Stomach (tissue), 4 donors: Measurements from ENCODE around the gene C1QTNF6.

ENCODE experiments used
- POLR2A ChIP-seq, 4 donors: fragments of 450-650 bp; IDR thresholded peaks; one replicate each; pipeline ENCODE4 v1.6.1; 2016; ENCODE audit warnings: antibody characterized with exemption in 4 of 4, control low read depth in 2 of 4, mild to moderate bottlenecking in 1 of 4, moderate library complexity in 1 of 4
- TF ChIP-seq, protein P1 (sequence below), 7 experiments: fragments of 450-650 bp in 4 of 7; fragments of 200-600 bp in 3 of 7; sonication (generic) in 3 of 7; IDR thresholded peaks; one replicate each; pipeline ENCODE4 v1.5.1; 2016 to 2019; ENCODE audit warnings: antibody characterized with exemption in 7 of 7, control low read depth in 2 of 7, mild to moderate bottlenecking in 1 of 7

DNA sequence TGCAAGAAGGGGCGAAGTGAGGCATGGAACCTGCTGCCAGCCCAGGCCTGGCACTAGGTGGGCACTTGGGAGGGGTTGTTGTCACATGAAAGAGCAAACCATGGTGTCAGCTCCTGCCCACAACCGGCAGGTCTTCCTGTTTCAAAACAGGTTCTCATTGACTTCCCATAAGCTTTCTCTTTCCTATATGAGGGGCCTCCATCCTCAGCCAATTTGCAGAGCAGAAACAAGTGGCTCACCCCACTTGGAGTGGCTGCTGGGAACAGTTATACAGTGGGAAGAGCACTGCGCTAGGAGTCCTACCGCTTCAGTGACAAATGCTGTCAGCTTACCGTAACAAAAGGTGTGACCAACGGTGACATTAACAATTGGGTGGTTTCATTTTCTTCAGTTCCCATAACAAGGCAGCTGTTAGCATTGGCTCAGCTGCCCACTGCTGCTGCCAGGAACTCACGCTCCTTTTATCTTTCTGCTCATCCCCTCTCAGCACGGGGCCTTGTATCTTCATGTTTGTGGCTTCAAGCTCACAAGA is 34.5 kb upstream of the C1QTNF6 start:
- no peak for TF ChIP-seq POLR2A (IDR thresholded peaks at IDR 0.05)
- TF ChIP-seq, protein P1, sequence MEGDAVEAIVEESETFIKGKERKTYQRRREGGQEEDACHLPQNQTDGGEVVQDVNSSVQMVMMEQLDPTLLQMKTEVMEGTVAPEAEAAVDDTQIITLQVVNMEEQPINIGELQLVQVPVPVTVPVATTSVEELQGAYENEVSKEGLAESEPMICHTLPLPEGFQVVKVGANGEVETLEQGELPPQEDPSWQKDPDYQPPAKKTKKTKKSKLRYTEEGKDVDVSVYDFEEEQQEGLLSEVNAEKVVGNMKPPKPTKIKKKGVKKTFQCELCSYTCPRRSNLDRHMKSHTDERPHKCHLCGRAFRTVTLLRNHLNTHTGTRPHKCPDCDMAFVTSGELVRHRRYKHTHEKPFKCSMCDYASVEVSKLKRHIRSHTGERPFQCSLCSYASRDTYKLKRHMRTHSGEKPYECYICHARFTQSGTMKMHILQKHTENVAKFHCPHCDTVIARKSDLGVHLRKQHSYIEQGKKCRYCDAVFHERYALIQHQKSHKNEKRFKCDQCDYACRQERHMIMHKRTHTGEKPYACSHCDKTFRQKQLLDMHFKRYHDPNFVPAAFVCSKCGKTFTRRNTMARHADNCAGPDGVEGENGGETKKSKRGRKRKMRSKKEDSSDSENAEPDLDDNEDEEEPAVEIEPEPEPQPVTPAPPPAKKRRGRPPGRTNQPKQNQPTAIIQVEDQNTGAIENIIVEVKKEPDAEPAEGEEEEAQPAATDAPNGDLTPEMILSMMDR (IDR thresholded peaks at IDR 0.05), result no peak
